Panc1 (cell line): Measurements from ENCODE around the gene ABCA1. TPM values are rescaled to one million over a fixed set of nuclear protein-coding genes. Genes with fewer than 3 reads are reported as not detected.

Experiments
- ATAC-seq: fragments of 200-7000 bp; cut with Tn5 transposase; 2 replicates; pipeline ENCODE4 v1.9.1; 2020; ENCODE audit warnings: mild to moderate bottlenecking, moderate library complexity
- BruUV-seq: library from RNA; stranded (reverse); fragments of 400-500 nt; replicated peaks from 2 replicates; lab custom pipeline; 2021; lab: Mats Ljungman, UMichigan
- CTCF ChIA-PET: fragments of 300-600 bp; sonication (Branson Sonifier 250); formaldehyde crosslinking; loops from one replicate; lab custom pipeline; 2022; ENCODE audit warnings: antibody characterized with exemption; lab: Charles Lee
- POLR2A ChIA-PET: fragments of 300-600 bp; sonication (Branson Sonifier 250); formaldehyde crosslinking; loops from one replicate; lab custom pipeline; 2022; ENCODE audit warnings: antibody characterized with exemption; lab: Charles Lee
- DNase-seq: peaks from one replicate; pipeline ENCODE4 v3.0.0-alpha.2; 2010; ENCODE audit warnings: low read depth, low spot score
- H3K27ac ChIP-seq: 2 replicates; pipeline ENCODE4 v1.5.1; 2011; ENCODE audit warnings: mild to moderate bottlenecking, low read length, inconsistent platforms
- H3K27me3 ChIP-seq: fragments of 200-500 bp; sonication (Bioruptor generic); 2 replicates; pipeline ENCODE4 v1.6.0; 2014; ENCODE audit warnings: low read length, inconsistent platforms; ENCODE audit not compliant: control insufficient read depth, insufficient read depth
- H3K36me3 ChIP-seq: fragments of 200-500 bp; sonication (Bioruptor generic); 2 replicates; pipeline ENCODE4 v1.5.1; 2014; ENCODE audit warnings: inconsistent platforms, mild to moderate bottlenecking, low read length, moderate library complexity; ENCODE audit not compliant: control insufficient read depth, insufficient read depth
- H3K4me1 ChIP-seq: 2 replicates; pipeline ENCODE4 v1.5.1; 2011; ENCODE audit warnings: inconsistent platforms, mild to moderate bottlenecking, low read length, moderate library complexity; ENCODE audit not compliant: control insufficient read depth, insufficient read depth
- H3K4me3 ChIP-seq, 2 experiments: 2 replicates each; pipeline ENCODE4 v1.5.1; 2011 to 2012; ENCODE audit warnings: low read depth in 2 of 2, low read length in 2 of 2, mild to moderate bottlenecking in 2 of 2, inconsistent platforms in 1 of 2, moderate library complexity in 1 of 2
- H3K9me3 ChIP-seq: fragments of 200-500 bp; sonication (Bioruptor generic); 2 replicates; pipeline ENCODE4 v1.5.1; 2014; ENCODE audit warnings: low read depth, mild to moderate bottlenecking, inconsistent platforms, low read length, moderate library complexity; ENCODE audit not compliant: control insufficient read depth, insufficient read depth
- POLR2AphosphoS5 ChIP-seq: IDR thresholded peaks from 2 replicates; pipeline ENCODE4 v1.6.1; 2012; ENCODE audit warnings: mild to moderate bottlenecking, low read depth, low read length, moderate library complexity
- SIN3A ChIP-seq: IDR thresholded peaks from 2 replicates; pipeline ENCODE4 v1.6.1; 2012; ENCODE audit warnings: low read depth, mild to moderate bottlenecking, low read length, moderate library complexity, borderline replicate concordance; ENCODE audit not compliant: insufficient read depth
- TCF7L2 ChIP-seq: IDR thresholded peaks from 2 replicates; pipeline ENCODE4 v1.6.1; 2011; ENCODE audit warnings: mild to moderate bottlenecking, low read depth, low read length, inconsistent platforms
- in situ Hi-C: cut with HindIII; loops from 2 replicates; pipeline ENCODE4 v1.10.0; 2016; ENCODE audit warnings: low sequenced_read_pairs, low pct_unique_long_range_greater_than_20kb
- intact Hi-C: fragments of 100-400 bp; cut with micrococcal nuclease; formaldehyde crosslinking; loops from one replicate; pipeline ENCODE4 v1.10.0; 2022; ENCODE audit not compliant: unreplicated experiment
- total RNA-seq: library from RNA; stranded (reverse); gene quantifications from one replicate; pipeline ENCODE4 v1.2.1, GENCODE V29; 2021; ENCODE audit not compliant: unreplicated experiment
- TF ChIP-seq, protein P1 (sequence below): fragments of 450-650 bp; IDR thresholded peaks from 2 replicates; pipeline ENCODE4 v1.5.1; 2017; ENCODE audit warnings: mild to moderate bottlenecking
- TF ChIP-seq, protein P2 (sequence below), 2 experiments: IDR thresholded peaks; 2 replicates each; pipeline ENCODE4 v1.6.1; 2011 to 2012; ENCODE audit warnings: low read depth in 2 of 2, control low read depth in 1 of 2, low read length in 1 of 2, mild to moderate bottlenecking in 1 of 2, moderate library complexity in 1 of 2; ENCODE audit not compliant: insufficient read depth in 1 of 2

ABCA1 gene
- total RNA-seq, 1 experiment from 2014 or later = 2.6 TPM

DNA sequence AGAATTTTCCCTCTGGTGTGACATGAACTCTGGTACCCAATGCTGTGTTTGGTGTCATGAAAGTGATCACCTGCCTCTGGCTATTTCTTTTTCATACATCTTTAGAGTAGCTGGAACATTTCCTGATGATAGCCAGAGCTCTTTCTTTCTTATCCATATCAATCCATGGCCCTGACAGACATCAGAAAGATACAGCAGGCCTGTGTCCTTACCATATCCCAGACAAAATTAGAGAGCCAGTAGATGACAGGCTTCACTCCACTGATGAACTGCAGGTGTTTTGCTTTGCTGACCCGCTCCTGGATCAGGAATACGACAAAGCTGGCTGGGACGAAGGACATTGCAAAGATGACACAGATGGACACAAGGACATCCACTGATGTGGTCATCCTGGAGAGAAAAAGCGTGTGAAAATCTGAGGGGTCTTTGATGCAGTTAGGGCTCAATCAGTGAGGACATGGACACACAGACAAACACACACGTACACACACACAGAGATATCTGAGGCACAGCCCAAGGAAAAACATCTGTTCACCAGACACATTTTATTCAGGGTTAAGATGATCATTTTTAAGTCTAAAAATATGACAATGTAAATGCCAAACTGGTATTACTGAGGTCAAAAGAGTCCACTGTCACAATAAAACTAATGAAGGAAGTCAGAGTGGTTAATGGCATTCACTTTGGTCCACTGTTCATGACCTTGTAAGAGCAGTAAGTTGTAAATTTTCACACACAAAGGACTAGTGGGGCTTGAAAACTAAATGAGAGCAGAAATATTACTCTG lies 129.6 kb downstream of the ABCA1 start:
- Histone ChIP-seq H3K4me3 (no peak overlapping the region), H3K9me3 (no peaks in the 10 kb centered on the region), H3K27ac (no peak overlapping the region), H3K4me1 (no peaks in the 10 kb centered on the region), H3K36me3 (no peaks in the 10 kb centered on the region), H3K27me3 (no peaks in the 10 kb centered on the region)
- TF ChIP-seq SIN3A (no peak), POLR2AphosphoS5 (no peak)
- no TSS peak for BruUV-seq
- in situ Hi-C loops = no loop called here
- no peak for ATAC-seq
- intact Hi-C loops = no loop called here
- POLR2A ChIA-PET = interaction anchor here (0.6 kb wide), 1 partner anchor 1843 kb away, joined by 3 read pairs; no protein-coding TSS in a partner anchor
- no peak for DNase-seq
- CTCF ChIA-PET = no interaction called here

DNA sequence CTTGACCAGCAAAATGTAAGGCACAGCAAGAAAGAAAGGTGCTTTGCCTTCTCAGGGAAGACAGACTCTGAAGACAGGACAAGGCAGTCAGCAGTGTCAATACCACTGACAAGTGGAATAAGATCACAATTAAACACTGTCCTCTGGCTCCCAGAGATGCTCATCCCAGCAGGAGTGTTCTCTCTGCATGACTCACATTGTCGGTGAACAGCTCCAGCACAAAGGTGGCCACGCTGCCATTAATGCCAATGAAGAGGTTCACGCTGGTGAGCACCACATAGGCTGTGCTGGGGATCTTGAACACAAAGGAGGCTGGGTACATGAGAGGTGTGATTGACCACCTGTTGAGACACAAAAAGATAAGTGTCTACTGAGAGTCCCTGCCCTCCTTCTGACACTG lies 132.1 kb downstream of the ABCA1 start:
- H3K4me3 ChIP-seq = no peak overlapping the region
- H3K9me3 ChIP-seq = no peaks in the 10 kb centered on the region
- H3K27ac ChIP-seq = no peak overlapping the region
- H3K27me3 ChIP-seq = no peaks in the 10 kb centered on the region
- DNase-seq (no peak), ATAC-seq (no peak)
- intact Hi-C loops (no loop called here), in situ Hi-C loops (no loop called here)
- no peaks in the 10 kb centered on the region for H3K4me1 ChIP-seq
- ChIA-PET POLR2A (no interaction called here), CTCF (no interaction called here)
- H3K36me3 ChIP-seq = no peaks in the 10 kb centered on the region; the same call in 1 of the 2 replicates
- no TSS peak for BruUV-seq
- TF ChIP-seq POLR2AphosphoS5 (no peak), TCF7L2 (no peak), SIN3A (no peak)
- TF ChIP-seq, protein P1, sequence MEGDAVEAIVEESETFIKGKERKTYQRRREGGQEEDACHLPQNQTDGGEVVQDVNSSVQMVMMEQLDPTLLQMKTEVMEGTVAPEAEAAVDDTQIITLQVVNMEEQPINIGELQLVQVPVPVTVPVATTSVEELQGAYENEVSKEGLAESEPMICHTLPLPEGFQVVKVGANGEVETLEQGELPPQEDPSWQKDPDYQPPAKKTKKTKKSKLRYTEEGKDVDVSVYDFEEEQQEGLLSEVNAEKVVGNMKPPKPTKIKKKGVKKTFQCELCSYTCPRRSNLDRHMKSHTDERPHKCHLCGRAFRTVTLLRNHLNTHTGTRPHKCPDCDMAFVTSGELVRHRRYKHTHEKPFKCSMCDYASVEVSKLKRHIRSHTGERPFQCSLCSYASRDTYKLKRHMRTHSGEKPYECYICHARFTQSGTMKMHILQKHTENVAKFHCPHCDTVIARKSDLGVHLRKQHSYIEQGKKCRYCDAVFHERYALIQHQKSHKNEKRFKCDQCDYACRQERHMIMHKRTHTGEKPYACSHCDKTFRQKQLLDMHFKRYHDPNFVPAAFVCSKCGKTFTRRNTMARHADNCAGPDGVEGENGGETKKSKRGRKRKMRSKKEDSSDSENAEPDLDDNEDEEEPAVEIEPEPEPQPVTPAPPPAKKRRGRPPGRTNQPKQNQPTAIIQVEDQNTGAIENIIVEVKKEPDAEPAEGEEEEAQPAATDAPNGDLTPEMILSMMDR = no peak
- TF ChIP-seq, protein P2, sequence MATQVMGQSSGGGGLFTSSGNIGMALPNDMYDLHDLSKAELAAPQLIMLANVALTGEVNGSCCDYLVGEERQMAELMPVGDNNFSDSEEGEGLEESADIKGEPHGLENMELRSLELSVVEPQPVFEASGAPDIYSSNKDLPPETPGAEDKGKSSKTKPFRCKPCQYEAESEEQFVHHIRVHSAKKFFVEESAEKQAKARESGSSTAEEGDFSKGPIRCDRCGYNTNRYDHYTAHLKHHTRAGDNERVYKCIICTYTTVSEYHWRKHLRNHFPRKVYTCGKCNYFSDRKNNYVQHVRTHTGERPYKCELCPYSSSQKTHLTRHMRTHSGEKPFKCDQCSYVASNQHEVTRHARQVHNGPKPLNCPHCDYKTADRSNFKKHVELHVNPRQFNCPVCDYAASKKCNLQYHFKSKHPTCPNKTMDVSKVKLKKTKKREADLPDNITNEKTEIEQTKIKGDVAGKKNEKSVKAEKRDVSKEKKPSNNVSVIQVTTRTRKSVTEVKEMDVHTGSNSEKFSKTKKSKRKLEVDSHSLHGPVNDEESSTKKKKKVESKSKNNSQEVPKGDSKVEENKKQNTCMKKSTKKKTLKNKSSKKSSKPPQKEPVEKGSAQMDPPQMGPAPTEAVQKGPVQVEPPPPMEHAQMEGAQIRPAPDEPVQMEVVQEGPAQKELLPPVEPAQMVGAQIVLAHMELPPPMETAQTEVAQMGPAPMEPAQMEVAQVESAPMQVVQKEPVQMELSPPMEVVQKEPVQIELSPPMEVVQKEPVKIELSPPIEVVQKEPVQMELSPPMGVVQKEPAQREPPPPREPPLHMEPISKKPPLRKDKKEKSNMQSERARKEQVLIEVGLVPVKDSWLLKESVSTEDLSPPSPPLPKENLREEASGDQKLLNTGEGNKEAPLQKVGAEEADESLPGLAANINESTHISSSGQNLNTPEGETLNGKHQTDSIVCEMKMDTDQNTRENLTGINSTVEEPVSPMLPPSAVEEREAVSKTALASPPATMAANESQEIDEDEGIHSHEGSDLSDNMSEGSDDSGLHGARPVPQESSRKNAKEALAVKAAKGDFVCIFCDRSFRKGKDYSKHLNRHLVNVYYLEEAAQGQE (IDR thresholded peaks at IDR 0.05; ENCODE audit: insufficient read depth in 1 of 2, low read depth in 2 of 2, low read length in 1 of 2) = no peak

DNA sequence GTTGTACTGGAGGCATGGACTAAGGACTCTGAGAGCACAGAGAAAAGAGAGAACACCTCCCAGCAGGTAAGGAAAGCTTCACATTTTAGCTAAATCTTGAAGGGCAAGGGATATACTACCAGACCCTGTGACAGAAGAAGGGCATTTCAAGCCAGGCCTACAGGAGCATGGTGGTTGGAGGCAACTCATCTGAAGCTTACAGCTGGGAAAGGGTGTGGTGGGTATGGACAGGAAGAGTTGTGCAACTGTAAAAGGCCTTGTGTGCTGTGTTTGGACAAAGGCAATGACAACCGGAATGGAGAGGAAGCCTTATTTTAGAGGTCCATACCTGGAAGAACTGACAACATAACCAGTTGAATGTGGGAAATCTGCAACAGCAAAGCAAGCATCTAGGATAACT lies 132.9 kb downstream of the ABCA1 start:
- Histone ChIP-seq H3K27ac (no peak overlapping the region), H3K27me3 (no peaks in the 10 kb centered on the region), H3K36me3 (no peaks in the 10 kb centered on the region; the same call in 1 of the 2 replicates), H3K4me3 (no peak overlapping the region), H3K4me1 (no peaks in the 10 kb centered on the region), H3K9me3 (no peaks in the 10 kb centered on the region)
- ChIA-PET POLR2A (no interaction called here), CTCF (no interaction called here)
- in situ Hi-C loops (no loop called here), intact Hi-C loops (no loop called here)
- no peak for DNase-seq
- no peak for ATAC-seq
- TF ChIP-seq TCF7L2 = no peak
- no peak for TF ChIP-seq POLR2AphosphoS5
- TF ChIP-seq, protein P1 = no peak
- TF ChIP-seq, protein P2 (IDR thresholded peaks at IDR 0.05; ENCODE audit: insufficient read depth in 1 of 2, low read depth in 2 of 2, low read length in 1 of 2) = no peak
- TF ChIP-seq SIN3A = no peak
- BruUV-seq = no TSS peak
